GM21360 (cell line): Measurements from ENCODE around the gene CETN1.

Source experiments
- ATAC-seq: cut with Tn5 transposase; IDR thresholded peaks from one replicate; pipeline ENCODE4 v1.9.1; 2021; ENCODE audit warnings: mild to moderate bottlenecking, moderate library complexity; ENCODE audit not compliant: unreplicated experiment

The CETN1 gene

GRCh38 chr18:580154-580553, at the start of gene CETN1:
TSS of gene CETN1 (plus strand) at chr18:580380. CDS start at chr18:580409, 29 bp downstream.
- no peak for ATAC-seq

GRCh38 chr18:532018-532417, 48.2 kb upstream of the CETN1 start:
- no peak for ATAC-seq

DNA sequence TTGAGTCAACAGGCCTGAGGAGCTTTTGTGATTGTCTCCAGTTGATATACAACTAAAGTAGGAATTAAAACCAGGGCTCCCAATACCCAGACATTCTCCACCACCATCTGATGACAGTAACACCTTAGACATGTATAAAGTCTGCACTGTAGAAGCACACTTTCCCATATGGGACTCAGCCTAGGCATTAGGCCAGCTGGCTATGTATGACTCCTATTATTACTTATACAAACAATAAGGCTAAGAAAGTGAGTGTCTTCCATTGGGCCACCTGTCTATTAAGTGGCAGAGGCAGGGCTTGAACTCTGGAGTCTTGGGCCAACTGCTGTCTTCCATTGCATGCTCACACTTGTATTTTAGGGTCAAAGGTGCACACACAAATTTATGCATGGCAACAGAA, 47.5 kb upstream of the CETN1 start:
- no peak for ATAC-seq

- no peak for ATAC-seq
Observed at GRCh38 chr18:533995-534601, 46.1 kb upstream of the CETN1 start.

- ATAC-seq, result no peak
Observed at GRCh38 chr18:543447-544078, 36.6 kb upstream of the CETN1 start.

DNA sequence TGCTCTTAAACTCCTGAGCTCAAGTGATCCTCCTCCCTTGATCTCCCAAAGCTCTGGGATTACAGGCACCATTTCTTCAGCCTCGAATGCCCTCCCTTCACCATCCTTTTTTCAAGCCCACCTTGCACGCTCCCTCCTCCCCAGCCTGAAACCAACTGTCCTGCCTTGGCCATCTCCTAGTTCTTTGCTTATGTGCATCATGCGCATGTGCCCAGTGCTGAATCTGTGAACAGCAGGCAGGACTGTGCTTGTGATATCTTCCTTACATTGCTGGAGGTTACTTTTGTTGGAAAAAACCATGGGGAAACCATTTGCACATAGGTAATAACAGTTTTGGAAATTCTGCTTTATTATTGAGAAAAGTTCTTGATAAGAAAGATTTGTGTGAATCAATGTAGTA, 30.2 kb upstream of the CETN1 start:
- no peak for ATAC-seq

GRCh38 chr18:551404-552061, 28.6 kb upstream of the CETN1 start:
- no peak for ATAC-seq

- no peak for ATAC-seq
Observed at GRCh38 chr18:555705-556457, 24.3 kb upstream of the CETN1 start.

DNA sequence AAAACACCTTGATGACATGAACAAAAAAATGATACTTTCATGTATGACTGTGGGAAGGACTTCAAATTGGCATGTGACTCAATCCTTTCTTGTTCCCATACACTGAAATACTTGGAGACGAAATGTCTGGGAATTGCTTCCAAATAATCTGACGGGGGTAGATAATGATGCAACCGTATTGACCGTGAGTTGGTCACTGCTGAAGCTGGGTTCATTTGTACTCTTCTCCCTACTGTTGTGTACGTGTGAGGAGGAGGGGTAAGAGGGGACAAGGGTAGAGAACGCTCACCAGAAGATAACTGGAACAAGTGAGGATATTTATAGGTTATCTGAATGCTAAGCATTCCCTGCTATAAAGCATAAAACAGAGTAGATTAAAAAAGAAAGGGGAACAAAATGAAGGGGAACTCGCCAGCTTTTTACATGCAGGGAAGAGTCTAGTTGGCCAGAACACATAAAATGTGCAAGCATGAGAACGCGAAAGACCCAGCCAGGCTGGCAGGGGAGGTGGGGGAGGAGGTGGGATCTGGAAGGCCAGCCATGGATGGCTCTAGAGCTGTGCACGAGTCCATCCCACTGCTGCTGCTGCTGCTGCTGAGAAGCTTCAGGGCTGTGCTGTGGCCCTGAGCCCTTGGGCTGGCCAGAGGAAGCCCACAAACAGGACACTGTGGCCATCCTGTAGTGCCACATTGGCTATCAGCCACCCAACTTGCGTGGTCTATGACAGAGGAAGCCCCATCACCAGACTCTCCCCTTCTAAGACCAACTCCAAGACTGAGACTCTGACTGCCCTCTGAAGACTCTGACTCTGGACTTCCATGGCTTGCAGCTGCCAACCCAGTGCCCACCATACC, 15.2 kb upstream of the CETN1 start:
- no peak for ATAC-seq

GRCh38 chr18:565562-566061, 14.6 kb upstream of the CETN1 start:
- no peak for ATAC-seq

GRCh38 chr18:567122-567521, 13.1 kb upstream of the CETN1 start:
- ATAC-seq, result no peak

- ATAC-seq, result no peak
Observed at GRCh38 chr18:568731-569130, 11.4 kb upstream of the CETN1 start.

DNA sequence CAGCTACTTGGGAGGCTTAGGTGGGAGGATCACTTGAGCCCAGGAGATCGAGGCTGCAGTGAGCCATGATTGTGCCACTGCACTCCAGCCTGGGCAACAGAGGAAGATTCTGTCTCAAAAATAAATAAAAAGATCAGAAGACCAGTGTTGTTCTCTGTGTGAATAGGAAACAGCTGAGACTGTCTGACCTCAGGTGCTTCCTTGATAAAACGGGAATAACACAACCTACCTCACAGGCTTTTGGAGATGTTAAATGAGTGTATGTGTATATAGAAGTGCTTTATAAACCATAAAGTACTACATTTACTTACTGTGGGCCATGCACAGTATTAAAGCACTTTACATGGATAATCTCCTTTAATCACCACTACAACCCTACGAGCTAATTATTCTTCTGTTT, 9.9 kb upstream of the CETN1 start:
- no peak for ATAC-seq

DNA sequence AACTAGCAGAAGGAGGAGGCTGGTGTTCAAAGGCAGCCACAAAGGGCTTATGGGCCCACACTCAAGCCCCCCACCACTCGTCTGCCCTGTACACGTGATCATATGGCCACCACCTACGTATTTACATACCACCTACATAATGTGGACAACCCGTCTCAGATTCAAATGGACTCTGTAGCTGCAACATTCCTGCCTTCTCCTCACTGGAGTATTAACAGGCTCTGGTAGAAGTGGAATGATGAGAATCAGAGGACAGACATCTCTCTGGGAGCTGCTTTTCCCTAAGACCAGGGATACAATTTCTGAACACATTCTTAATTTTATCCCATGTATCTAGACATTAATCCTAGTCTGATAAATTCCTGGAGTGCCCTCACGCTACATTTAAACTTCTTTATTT, 9.5 kb upstream of the CETN1 start:
- no peak for ATAC-seq

DNA sequence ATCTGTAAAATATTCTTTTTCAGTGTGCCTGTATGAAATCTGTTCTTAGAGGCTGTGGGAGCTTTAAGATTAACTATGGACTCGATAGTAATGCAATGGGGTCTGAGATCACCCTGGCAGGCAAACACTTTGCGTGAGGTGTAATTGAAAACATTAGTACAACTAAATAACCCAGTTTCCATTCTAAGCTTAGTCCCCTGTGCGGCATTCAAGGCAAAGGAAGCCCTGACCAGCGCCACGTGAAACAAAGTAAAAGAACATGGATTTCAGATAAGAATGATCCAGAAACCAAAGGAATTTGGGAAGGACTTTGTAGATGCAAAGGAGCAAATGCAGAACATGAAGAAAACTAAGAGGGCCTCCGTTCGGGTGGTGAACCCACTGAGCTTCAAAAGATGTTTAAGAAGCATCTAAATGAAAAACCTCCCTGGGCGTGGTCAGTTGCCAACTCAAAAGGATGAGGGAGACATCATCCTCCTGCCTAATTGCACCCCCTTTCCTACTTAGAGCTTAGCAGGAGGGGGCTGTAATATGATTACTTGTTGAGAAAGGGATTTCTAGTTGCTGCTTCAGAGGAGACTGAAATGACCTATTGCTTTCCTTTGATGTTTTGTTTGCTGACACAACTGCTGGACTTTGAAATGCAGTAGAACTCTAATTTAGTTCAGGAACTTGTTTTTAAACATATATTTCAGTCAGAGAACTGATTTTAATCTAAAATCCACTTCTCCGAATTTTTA, 7.9 kb upstream of the CETN1 start:
- no peak for ATAC-seq

- no peak for ATAC-seq
Observed at GRCh38 chr18:572831-573289, 7.3 kb upstream of the CETN1 start.

DNA sequence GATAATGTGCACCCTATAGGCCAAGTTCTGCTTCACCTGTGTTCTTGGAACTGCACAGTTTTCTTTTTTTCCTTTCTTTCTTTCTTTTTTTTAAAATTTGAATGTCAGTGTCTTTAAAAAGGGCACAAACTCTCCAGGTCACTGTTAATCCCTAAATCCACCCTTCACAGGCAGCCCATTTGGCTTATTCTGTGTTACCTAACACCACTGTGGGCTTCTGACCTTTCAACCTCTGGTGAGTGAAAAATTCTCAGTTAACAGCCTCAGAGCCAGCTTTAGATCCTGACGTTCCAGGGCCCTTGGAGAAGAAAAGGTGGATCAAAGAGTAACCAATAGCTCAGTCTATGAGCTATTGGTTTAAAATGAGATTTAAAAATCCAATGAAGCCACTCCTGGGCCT, 6.8 kb upstream of the CETN1 start:
- ATAC-seq, result no peak

GRCh38 chr18:574149-574860, 5.9 kb upstream of the CETN1 start:
- ATAC-seq, result no peak
